Muscle layer of duodenum (tissue), 2 donors: ENCODE measurements around the gene SLAMF1.
"Not testable (repeated sequence)": the region's sequence is repeated elsewhere in the genome, so short reads cannot be mapped to it uniquely, and the experiment has no call there.

Experiments
- H3K27ac ChIP-seq: one replicate; pipeline ENCODE4 v1.7.0; 2013; ENCODE audit warnings: mild to moderate bottlenecking, low read length
- H3K27me3 ChIP-seq: one replicate; pipeline ENCODE4 v1.7.0; 2013; ENCODE audit warnings: low read depth, mild to moderate bottlenecking, control low read depth, low read length
- H3K36me3 ChIP-seq, 2 donors: one replicate each; pipeline ENCODE4 v1.7.0; 2013; ENCODE audit warnings: low read length in 2 of 2, control low read depth in 1 of 2, mild to moderate bottlenecking in 1 of 2; ENCODE audit not compliant: insufficient read depth in 2 of 2, control insufficient read depth in 1 of 2
- H3K4me1 ChIP-seq, 2 donors: one replicate each; pipeline ENCODE4 v1.7.0; 2013; ENCODE audit warnings: low read length in 2 of 2, mild to moderate bottlenecking in 2 of 2, control low read depth in 1 of 2, moderate library complexity in 1 of 2; ENCODE audit not compliant: insufficient read depth in 2 of 2, control insufficient read depth in 1 of 2
- H3K4me3 ChIP-seq, 2 donors: one replicate each; pipeline ENCODE4 v1.7.0; 2013; ENCODE audit warnings: low read length in 2 of 2, low read depth in 1 of 2, mild to moderate bottlenecking in 1 of 2
- H3K9me3 ChIP-seq, 2 donors: one replicate each; pipeline ENCODE4 v1.7.0; 2013; ENCODE audit warnings: low read length in 2 of 2, control low read depth in 1 of 2, mild to moderate bottlenecking in 1 of 2; ENCODE audit not compliant: control insufficient read depth in 1 of 2
- donor health status: healthy.

SLAMF1 gene

GRCh38 chr1:160659566-160659965 is 12.7 kb upstream of the SLAMF1 start:
- Histone ChIP-seq H3K9me3 (no peaks in the 10 kb centered on the region), H3K27ac (no peak overlapping the region), H3K36me3 (no peaks in the 10 kb centered on the region), H3K4me3 (no peak overlapping the region), H3K27me3 (no peaks in the 10 kb centered on the region), H3K4me1 (no peaks in the 10 kb centered on the region)

DNA sequence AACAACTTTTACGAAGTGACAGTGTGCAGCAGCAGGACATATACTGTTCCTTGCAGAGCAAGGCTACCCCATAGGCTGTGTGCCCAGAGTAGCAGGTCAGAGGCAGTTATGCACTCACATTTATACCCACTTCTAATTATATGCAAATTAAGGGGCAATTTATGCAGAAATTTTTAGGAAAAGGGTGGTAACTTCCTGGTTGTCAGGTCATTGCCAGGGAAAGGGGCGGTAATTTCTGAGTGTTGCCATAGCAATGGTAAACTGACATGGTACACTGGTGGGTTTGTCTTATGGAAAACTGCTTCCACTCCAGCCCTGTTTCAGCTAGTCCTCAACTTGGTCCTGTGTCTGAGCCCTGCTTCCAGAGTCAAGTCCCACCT is 12.0 kb upstream of the SLAMF1 start:
- Histone ChIP-seq H3K27ac (no peak overlapping the region), H3K4me1 (no peaks in the 10 kb centered on the region), H3K4me3 (no peak overlapping the region), H3K36me3 (no peaks in the 10 kb centered on the region), H3K27me3 (no peaks in the 10 kb centered on the region), H3K9me3 (no peaks in the 10 kb centered on the region)

DNA sequence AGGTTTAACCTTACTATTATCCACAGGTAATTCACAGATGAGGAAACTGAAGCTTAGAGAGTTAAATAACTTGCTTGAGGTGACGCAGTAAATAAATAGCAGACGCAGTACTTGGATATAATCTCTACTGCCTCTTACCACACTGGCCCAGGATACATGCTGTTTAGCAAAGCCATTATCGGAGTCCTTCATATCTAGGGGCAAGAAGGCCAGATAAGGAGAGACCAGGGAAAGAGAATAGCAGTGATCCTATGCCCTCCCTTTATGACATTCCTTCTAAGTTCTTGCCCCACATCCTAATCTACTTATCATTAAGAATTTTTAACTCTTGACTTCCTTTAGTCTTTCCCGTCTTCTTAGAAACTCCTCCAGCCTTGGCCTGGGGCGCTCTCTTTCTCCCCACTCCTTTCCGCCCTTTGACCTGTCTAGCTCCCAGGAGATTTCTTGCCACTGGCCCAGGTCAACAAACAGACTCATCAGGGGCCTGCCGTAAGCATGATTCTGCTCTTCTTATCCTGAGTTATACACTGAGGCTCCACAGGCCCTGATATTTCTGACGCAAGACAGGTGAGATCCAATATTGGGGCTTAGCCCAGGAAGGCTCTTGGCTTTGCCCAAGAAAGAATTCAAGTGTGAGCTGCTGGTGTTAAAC is 11.4 kb upstream of the SLAMF1 start:
- H3K36me3 ChIP-seq = no peaks in the 10 kb centered on the region
- H3K4me3 ChIP-seq = no peak overlapping the region
- no peaks in the 10 kb centered on the region for H3K9me3 ChIP-seq
- H3K4me1 ChIP-seq = no peaks in the 10 kb centered on the region
- H3K27me3 ChIP-seq = no peaks in the 10 kb centered on the region
- H3K27ac ChIP-seq = no peak overlapping the region

GRCh38 chr1:160657250-160657781 is 10.5 kb upstream of the SLAMF1 start:
- H3K27ac ChIP-seq = no peak overlapping the region
- no peaks in the 10 kb centered on the region for H3K27me3 ChIP-seq
- no peaks in the 10 kb centered on the region for H3K4me1 ChIP-seq
- no peak overlapping the region for H3K4me3 ChIP-seq
- H3K36me3 ChIP-seq = no peaks in the 10 kb centered on the region
- H3K9me3 ChIP-seq = no peaks in the 10 kb centered on the region

- Histone ChIP-seq H3K27me3 (no peaks in the 10 kb centered on the region), H3K9me3 (no peaks in the 10 kb centered on the region), H3K4me1 (no peaks in the 10 kb centered on the region), H3K27ac (no peak overlapping the region), H3K36me3 (no peaks in the 10 kb centered on the region), H3K4me3 (no peak overlapping the region)
Observed at GRCh38 chr1:160656737-160657136, 9.9 kb upstream of the SLAMF1 start.

DNA sequence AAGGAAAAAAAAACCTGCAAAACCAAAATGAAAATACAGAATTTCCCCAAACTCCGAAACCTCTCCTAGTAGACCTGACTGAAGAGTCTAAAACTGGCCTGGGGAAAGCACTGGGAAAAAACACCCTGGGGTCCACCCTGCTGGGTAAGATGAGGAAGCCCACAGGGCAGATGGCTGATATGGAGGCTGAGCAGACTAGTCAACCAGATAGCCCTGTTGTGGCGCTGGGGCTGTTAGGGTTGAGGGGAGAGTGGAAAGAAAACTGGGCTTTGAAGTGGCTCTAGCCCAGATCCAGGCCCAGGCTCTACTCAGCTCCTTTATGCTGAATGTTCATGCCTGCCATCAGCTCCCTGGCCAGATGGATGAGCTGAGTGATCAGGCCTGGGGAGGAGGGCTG is 6.8 kb upstream of the SLAMF1 start:
- Histone ChIP-seq H3K4me3 (no peak overlapping the region), H3K27me3 (no peaks in the 10 kb centered on the region), H3K27ac (no peak overlapping the region), H3K4me1 (no peaks in the 10 kb centered on the region), H3K36me3 (no peaks in the 10 kb centered on the region), H3K9me3 (no peaks in the 10 kb centered on the region)

DNA sequence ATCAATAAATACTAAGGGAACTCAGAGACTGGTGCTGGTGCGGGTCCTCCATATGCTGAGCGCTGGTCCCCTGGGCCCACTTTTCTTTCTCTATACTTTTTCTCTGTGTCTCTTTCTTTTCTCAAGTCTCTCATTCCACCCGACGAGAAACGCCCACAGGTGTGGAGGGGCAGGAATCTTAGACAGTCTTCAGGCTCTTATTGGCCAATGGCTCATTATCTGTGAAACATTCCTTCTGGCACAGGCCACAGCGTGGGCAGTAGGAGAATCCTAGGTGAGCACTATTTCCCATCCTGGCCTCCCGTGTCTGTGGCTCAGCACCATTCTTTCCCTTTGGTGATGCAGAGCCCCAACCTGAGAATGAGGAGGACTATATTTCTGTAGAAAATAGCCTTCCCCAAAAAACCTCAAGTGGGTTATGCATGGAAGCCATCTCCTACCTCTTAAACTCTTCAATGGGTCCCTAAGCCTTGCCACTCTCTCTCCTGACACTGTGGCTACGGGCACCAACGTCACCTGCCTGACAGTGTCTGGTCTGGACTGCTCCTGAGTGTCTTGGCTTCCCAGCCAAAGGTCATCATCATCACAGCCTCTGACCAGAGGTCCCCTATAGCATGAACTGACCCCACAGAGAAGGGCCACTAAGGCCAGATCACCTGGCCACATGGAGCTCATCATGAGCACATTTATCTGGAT is 6.2 kb upstream of the SLAMF1 start:
- H3K27me3 ChIP-seq = no peaks in the 10 kb centered on the region
- H3K9me3 ChIP-seq = no peaks in the 10 kb centered on the region
- no peak overlapping the region for H3K4me3 ChIP-seq
- no peak overlapping the region for H3K27ac ChIP-seq
- H3K36me3 ChIP-seq = no peaks in the 10 kb centered on the region
- no peaks in the 10 kb centered on the region for H3K4me1 ChIP-seq

DNA sequence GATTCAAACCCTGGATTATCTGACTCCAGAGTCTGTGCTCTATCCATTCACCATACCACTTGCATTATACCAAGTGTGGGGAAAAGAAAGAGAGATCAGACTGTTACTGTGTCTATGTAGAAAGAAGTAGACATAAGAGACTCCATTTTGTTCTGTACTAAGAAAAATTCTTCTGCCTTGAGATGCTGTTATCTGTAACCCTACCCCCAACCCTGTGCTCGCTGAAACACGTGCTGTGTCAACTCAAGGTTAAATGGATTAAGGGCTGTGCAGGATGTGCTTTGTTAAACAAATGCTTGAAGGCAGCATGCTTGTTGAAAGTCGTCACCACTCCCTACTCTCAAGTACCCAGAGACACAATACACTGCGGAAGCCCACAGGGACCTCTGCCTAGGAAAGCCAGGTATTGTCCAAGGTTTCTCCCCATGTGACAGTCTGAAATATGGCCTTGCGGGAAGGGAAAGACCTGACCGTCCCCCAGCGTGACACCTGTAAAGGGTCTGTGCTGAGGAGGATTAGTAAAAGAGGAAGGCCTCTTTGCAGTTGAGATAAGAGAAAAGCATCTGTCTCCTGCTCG is 5.3 kb upstream of the SLAMF1 start:
- not testable (repeated sequence) for H3K27ac ChIP-seq, H3K27me3 ChIP-seq, H3K36me3 ChIP-seq, H3K4me3 ChIP-seq, H3K9me3 ChIP-seq, H3K4me1 ChIP-seq

DNA sequence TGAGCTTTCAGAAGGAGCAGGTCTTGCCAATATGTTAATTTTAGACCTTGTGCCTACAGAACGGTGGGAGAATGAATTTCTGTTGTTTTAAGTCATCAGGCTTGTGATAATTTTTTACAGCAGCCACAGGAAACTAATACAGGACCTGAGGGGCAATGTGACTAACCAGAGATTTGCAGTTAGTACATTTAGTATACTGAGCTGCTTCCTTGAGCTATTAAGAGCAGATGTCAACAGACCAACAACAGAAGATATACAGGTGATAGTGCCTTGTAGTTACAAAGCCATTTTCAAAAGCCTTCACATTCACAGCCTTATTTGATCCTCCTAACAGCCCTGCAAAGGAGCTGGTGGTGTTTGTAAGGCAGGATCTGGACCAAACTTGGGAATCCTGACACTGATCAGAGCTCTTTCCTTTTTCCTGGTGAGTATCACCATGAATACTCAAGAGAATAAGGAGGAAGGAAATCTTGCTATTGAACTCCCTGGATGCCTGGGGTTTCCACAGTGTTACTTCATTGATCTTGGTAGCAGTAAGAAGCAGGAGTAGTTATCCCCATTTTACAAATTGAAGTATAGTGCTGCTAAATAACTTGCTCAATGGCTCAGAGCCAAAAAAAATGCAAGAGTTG is 4.7 kb upstream of the SLAMF1 start:
- Histone ChIP-seq H3K9me3 (no peaks in the 10 kb centered on the region), H3K4me1 (peaks cover 0 to 2% of the 10 kb centered on the region in 2 donors), H3K36me3 (no peaks in the 10 kb centered on the region), H3K27me3 (no peaks in the 10 kb centered on the region), H3K27ac (no peak overlapping the region), H3K4me3 (no peak overlapping the region)

DNA sequence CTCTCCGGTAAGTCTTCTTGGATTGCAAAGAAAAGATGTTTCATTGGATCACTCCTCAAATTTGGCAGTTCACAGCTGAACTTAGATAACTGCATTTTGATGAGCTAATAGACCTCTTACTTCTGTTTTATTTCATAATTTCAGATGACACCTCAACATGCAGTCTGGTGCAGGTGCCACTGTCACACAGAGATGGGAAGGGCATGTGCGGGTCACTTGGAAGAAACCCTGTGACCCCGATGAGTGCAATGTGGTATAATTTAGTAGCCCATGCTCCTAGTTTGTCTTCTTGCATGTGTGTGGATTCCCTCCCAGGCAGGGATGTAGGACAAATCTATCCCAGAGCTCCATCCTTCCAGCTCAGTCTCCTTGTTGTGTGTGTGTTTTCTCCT is 481 bp upstream of the SLAMF1 start:
- Histone ChIP-seq H3K27ac (no peak overlapping the region), H3K27me3 (no peaks in the 10 kb centered on the region), H3K4me1 (peaks cover 0 to 5% of the 10 kb centered on the region in 2 donors), H3K9me3 (no peaks in the 10 kb centered on the region), H3K36me3 (no peaks in the 10 kb centered on the region), H3K4me3 (peak overlapping the region in 1 of 2 donors; percentile 26)

- Histone ChIP-seq H3K9me3 (no peaks in the 10 kb centered on the region), H3K4me1 (peaks cover 0 to 5% of the 10 kb centered on the region in 2 donors), H3K27ac (peak overlapping the region; percentile 47), H3K36me3 (no peaks in the 10 kb centered on the region), H3K4me3 (peak overlapping the region in 1 of 2 donors; percentile 53), H3K27me3 (no peaks in the 10 kb centered on the region)
Observed at GRCh38 chr1:160646180-160646579, 664 bp downstream of the SLAMF1 start.
